ENCODE measurements around the gene PTH1R.

The PTH1R gene

GRCh38 chr3:46833346-46834300, 43.9 kb upstream of the PTH1R start:
- no peak for DNase-seq (ENCODE audit: low read depth)
- TF ChIP-seq CTCF (IDR thresholded peaks at IDR 0.05; ENCODE audit: low read depth, low read length) (no peak), POLR2A (IDR thresholded peaks at IDR 0.05; ENCODE audit: extremely low read depth, insufficient read length) (no peak)

GRCh38 chr3:46835054-46835453, 42.5 kb upstream of the PTH1R start:
- no peak for DNase-seq (ENCODE audit: low read depth)
- no peak overlapping the region for H3K4me3 ChIP-seq (ENCODE audit: low read depth, low read length)
- TF ChIP-seq POLR2A (IDR thresholded peaks at IDR 0.05; ENCODE audit: extremely low read depth, insufficient read length) (no peak), CTCF (IDR thresholded peaks at IDR 0.05; ENCODE audit: low read depth, low read length) (no peak), MYC (IDR thresholded peaks at IDR 0.05; ENCODE audit: low read depth, low read length) (no peak), MAX (IDR thresholded peaks at IDR 0.05; ENCODE audit: low read depth, low read length) (no peak)

More at GRCh38 chr3:46833346-46834300, 43.9 kb upstream of the PTH1R start:
- no peak overlapping the region for H3K4me3 ChIP-seq (ENCODE audit: low read depth, low read length)

- no peak for DNase-seq (ENCODE audit: low read depth)
- TF ChIP-seq CTCF (IDR thresholded peaks at IDR 0.05; ENCODE audit: low read depth, low read length), result no peak
- TF ChIP-seq MYC (IDR thresholded peaks at IDR 0.05; ENCODE audit: low read depth, low read length), result no peak
- TF ChIP-seq POLR2A (IDR thresholded peaks at IDR 0.05; ENCODE audit: extremely low read depth, insufficient read length), result no peak
- no peak for TF ChIP-seq MAX (IDR thresholded peaks at IDR 0.05; ENCODE audit: low read depth, low read length)
- no peak overlapping the region for H3K4me3 ChIP-seq (ENCODE audit: low read depth, low read length)
Measured at GRCh38 chr3:46835491-46835890, 42.0 kb upstream of the PTH1R start.

GRCh38 chr3:46838301-46838700, 39.2 kb upstream of the PTH1R start:
- no peak for DNase-seq (ENCODE audit: low read depth)
- no peak overlapping the region for H3K4me3 ChIP-seq (ENCODE audit: low read depth, low read length)
- no peak for TF ChIP-seq CTCF (IDR thresholded peaks at IDR 0.05; ENCODE audit: low read depth, low read length)

GRCh38 chr3:46840491-46840890, 37.0 kb upstream of the PTH1R start:
- TF ChIP-seq MAX (IDR thresholded peaks at IDR 0.05; ENCODE audit: low read depth, low read length) (no peak), MYC (IDR thresholded peaks at IDR 0.05; ENCODE audit: low read depth, low read length) (no peak), POLR2A (IDR thresholded peaks at IDR 0.05; ENCODE audit: extremely low read depth, insufficient read length) (no peak), CTCF (IDR thresholded peaks at IDR 0.05; ENCODE audit: low read depth, low read length) (no peak)
- no peak for DNase-seq (ENCODE audit: low read depth)
- H3K4me3 ChIP-seq (ENCODE audit: low read depth, low read length), result no peak overlapping the region

- TF ChIP-seq MYC (IDR thresholded peaks at IDR 0.05; ENCODE audit: low read depth, low read length) (no peak), POLR2A (IDR thresholded peaks at IDR 0.05; ENCODE audit: extremely low read depth, insufficient read length) (no peak), CTCF (IDR thresholded peaks at IDR 0.05; ENCODE audit: low read depth, low read length) (no peak), MAX (IDR thresholded peaks at IDR 0.05; ENCODE audit: low read depth, low read length) (no peak)
- no peak overlapping the region for H3K4me3 ChIP-seq (ENCODE audit: low read depth, low read length)
- no peak for DNase-seq (ENCODE audit: low read depth)
Measured at GRCh38 chr3:46843508-46843907, 34.0 kb upstream of the PTH1R start.

Measured in NB4 (cell line).